IMR-90 (cell line): ENCODE data around the gene ZNF718. TPM values are rescaled to one million over a fixed set of nuclear protein-coding genes. Genes with fewer than 3 reads are reported as not detected.
"Not testable (repeated sequence)": the region's sequence is repeated elsewhere in the genome, so short reads cannot be mapped to it uniquely, and the experiment has no call there.

Experiments
- ATAC-seq: fragments of 200-7000 bp; cut with Tn5 transposase; 2 replicates; pipeline ENCODE4 v1.9.1; 2020; ENCODE audit warnings: low read depth, mild to moderate bottlenecking, moderate library complexity
- BruUV-seq: library from RNA; stranded (reverse); fragments of 400-500 nt; replicated peaks from 2 replicates; lab custom pipeline; 2021; lab: Mats Ljungman, UMichigan
- CTCF ChIA-PET: fragments of 300-600 bp; formaldehyde crosslinking; extraction: SDS; loops from one replicate; lab custom pipeline; 2021; ENCODE audit warnings: antibody characterized with exemption; lab: Yijun Ruan, JAX
- POLR2A ChIA-PET: fragments of 300-600 bp; sonication (Branson Sonifier 250); formaldehyde crosslinking; loops from one replicate; lab custom pipeline; 2022; ENCODE audit warnings: antibody characterized with exemption; ENCODE audit not compliant: unreplicated experiment; lab: Charles Lee
- DNase-seq: peaks from one replicate; pipeline ENCODE4 v3.0.0; 2013
- H2AFZ ChIP-seq: replicated peaks from 2 replicates; pipeline ENCODE3; 2013; ENCODE audit warnings: low read length, mild to moderate bottlenecking; ENCODE audit not compliant: poor library complexity
- H2AK5ac ChIP-seq: 2 replicates; pipeline ENCODE4 v1.6.1; 2013; ENCODE audit warnings: low read depth, low read length, inconsistent platforms
- H2AK9ac ChIP-seq: replicated peaks from 2 replicates; pipeline ENCODE3; 2013; ENCODE audit warnings: mild to moderate bottlenecking, low read depth, low read length, moderate library complexity; ENCODE audit not compliant: poor library complexity
- H2BK120ac ChIP-seq: 2 replicates; pipeline ENCODE4 v1.6.1; 2013; ENCODE audit warnings: low read depth, low read length, inconsistent platforms
- H2BK15ac ChIP-seq: 3 replicates; pipeline ENCODE4 v1.6.1; 2013; ENCODE audit warnings: low read depth, low read length, inconsistent platforms
- H2BK20ac ChIP-seq: 2 replicates; pipeline ENCODE4 v1.6.1; 2013; ENCODE audit warnings: low read depth, mild to moderate bottlenecking, inconsistent platforms, low read length, moderate library complexity
- H2BK5ac ChIP-seq: 2 replicates; pipeline ENCODE4 v1.6.1; 2013; ENCODE audit warnings: mild to moderate bottlenecking, low read depth, low read length, inconsistent platforms; ENCODE audit not compliant: poor library complexity, severe bottlenecking
- H3K14ac ChIP-seq: replicated peaks from 2 replicates; pipeline ENCODE4 v1.6.1; 2013; ENCODE audit warnings: low read depth, low read length, inconsistent platforms
- H3K18ac ChIP-seq: 2 replicates; pipeline ENCODE4 v1.6.1; 2013; ENCODE audit warnings: low read depth, low read length, control low read depth
- H3K23ac ChIP-seq: 2 replicates; pipeline ENCODE4 v1.6.1; 2013; ENCODE audit warnings: low read depth, low read length, inconsistent platforms
- H3K27ac ChIP-seq: 2 replicates; pipeline ENCODE4 v1.5.1; 2013; ENCODE audit warnings: mild to moderate bottlenecking, control low read depth, low read length; ENCODE audit not compliant: insufficient read depth
- H3K27me3 ChIP-seq: 2 replicates; pipeline ENCODE4 v1.6.1; 2013; ENCODE audit warnings: low read length; ENCODE audit not compliant: control insufficient read depth, insufficient read depth
- H3K36me3 ChIP-seq: 2 replicates; pipeline ENCODE4 v1.6.1; 2013; ENCODE audit warnings: low read length, mixed read lengths; ENCODE audit not compliant: control insufficient read depth, insufficient read depth
- H3K4ac ChIP-seq: 2 replicates; pipeline ENCODE4 v1.6.1; 2013; ENCODE audit warnings: low read depth, low read length, inconsistent platforms
- H3K4me1 ChIP-seq: 2 replicates; pipeline ENCODE4 v1.6.1; 2013; ENCODE audit warnings: low read length, mixed read lengths; ENCODE audit not compliant: control insufficient read depth, insufficient read depth
- H3K4me2 ChIP-seq: 2 replicates; pipeline ENCODE4 v1.6.1; 2013; ENCODE audit warnings: low read depth, mild to moderate bottlenecking, control low read depth, low read length, moderate library complexity
- H3K4me3 ChIP-seq: 2 replicates; pipeline ENCODE4 v1.5.1; 2013; ENCODE audit warnings: low read depth, mild to moderate bottlenecking, control low read depth, low read length, moderate library complexity; ENCODE audit not compliant: insufficient read depth
- H3K56ac ChIP-seq: 2 replicates; pipeline ENCODE4 v1.6.1; 2013; ENCODE audit warnings: low read length, inconsistent platforms; ENCODE audit not compliant: insufficient read depth; ENCODE audit errors: extremely low read depth
- H3K79me1 ChIP-seq, 2 experiments: 2 replicates each; pipeline ENCODE4 v1.6.1; 2013; ENCODE audit warnings: low read length in 2 of 2, inconsistent platforms in 1 of 2, low read depth in 1 of 2
- H3K9ac ChIP-seq: 2 replicates; pipeline ENCODE4 v1.6.1; 2013; ENCODE audit warnings: low read depth, low read length, control low read depth
- H3K9me1 ChIP-seq: 2 replicates; pipeline ENCODE4 v1.6.1; 2013; ENCODE audit warnings: low read length, inconsistent platforms; ENCODE audit not compliant: insufficient read depth
- H3K9me3 ChIP-seq: 2 replicates; pipeline ENCODE4 v1.6.1; 2013; ENCODE audit warnings: low read length; ENCODE audit not compliant: control insufficient read depth, insufficient read depth
- H4K20me1 ChIP-seq: 2 replicates; pipeline ENCODE4 v1.6.1; 2013; ENCODE audit warnings: low read length, inconsistent platforms; ENCODE audit not compliant: insufficient read depth
- H4K5ac ChIP-seq: 2 replicates; pipeline ENCODE4 v1.6.1; 2013; ENCODE audit warnings: mild to moderate bottlenecking, low read depth, low read length, control low read depth
- H4K8ac ChIP-seq, 2 experiments: 2 replicates each; pipeline ENCODE4 v1.6.1; 2013; ENCODE audit warnings: low read depth in 2 of 2, low read length in 2 of 2, control low read depth in 1 of 2, inconsistent platforms in 1 of 2
- H4K91ac ChIP-seq: 2 replicates; pipeline ENCODE4 v1.6.1; 2013; ENCODE audit warnings: low read depth, low read length, inconsistent platforms; ENCODE audit not compliant: insufficient read depth
- WGBS, 2 experiments: methylation state at CpG; one replicate each; pipeline versions ENCODE4 v1.1.5 to v1.1.7; 2013; ENCODE audit warnings: missing lambda C conversion rate in 2 of 2; ENCODE audit not compliant: insufficient read length in 1 of 2; ENCODE audit errors: extremely low coverage in 2 of 2; 5-methylcytosine and 5-hydroxymethylcytosine counted together
- dilution Hi-C: fragments of 300-500 bp; cut with HindIII; formaldehyde crosslinking; loops from one replicate; pipeline ENCODE4 v1.14.3; 2018; ENCODE audit warnings: low sequenced_read_pairs; ENCODE audit not compliant: unreplicated experiment
- in situ Hi-C: fragments of 300-500 bp; cut with MboI; formaldehyde crosslinking; loops from 3 replicates; pipeline ENCODE4 v1.14.3; 2019; ENCODE audit warnings: low sequenced_read_pairs, inconsistent platforms, mixed read lengths
- intact Hi-C: fragments of 100-400 bp; cut with micrococcal nuclease; formaldehyde crosslinking; loops from 2 replicates; pipeline ENCODE4 v1.10.0; 2022
- polyA plus RNA-seq, 3 experiments: library from polyadenylated mRNA; depleted of rRNA; stranded (reverse); fragments of >200 nt; gene quantifications; 2 replicates each; pipeline ENCODE4 v1.2.3, GENCODE V29; 2012; ENCODE audit warnings: low replicate concordance in 1 of 3
- total RNA-seq: library from RNA; depleted of rRNA; stranded (reverse); fragments of >200 nt; gene quantifications from 2 replicates; pipeline ENCODE4 v1.2.3, GENCODE V29; 2012

ZNF718 gene
- total and polyA plus RNA-seq, 2 of the 4 experiments (the other 2 are of a cell fraction): 1.1 to 1.8 TPM

DNA sequence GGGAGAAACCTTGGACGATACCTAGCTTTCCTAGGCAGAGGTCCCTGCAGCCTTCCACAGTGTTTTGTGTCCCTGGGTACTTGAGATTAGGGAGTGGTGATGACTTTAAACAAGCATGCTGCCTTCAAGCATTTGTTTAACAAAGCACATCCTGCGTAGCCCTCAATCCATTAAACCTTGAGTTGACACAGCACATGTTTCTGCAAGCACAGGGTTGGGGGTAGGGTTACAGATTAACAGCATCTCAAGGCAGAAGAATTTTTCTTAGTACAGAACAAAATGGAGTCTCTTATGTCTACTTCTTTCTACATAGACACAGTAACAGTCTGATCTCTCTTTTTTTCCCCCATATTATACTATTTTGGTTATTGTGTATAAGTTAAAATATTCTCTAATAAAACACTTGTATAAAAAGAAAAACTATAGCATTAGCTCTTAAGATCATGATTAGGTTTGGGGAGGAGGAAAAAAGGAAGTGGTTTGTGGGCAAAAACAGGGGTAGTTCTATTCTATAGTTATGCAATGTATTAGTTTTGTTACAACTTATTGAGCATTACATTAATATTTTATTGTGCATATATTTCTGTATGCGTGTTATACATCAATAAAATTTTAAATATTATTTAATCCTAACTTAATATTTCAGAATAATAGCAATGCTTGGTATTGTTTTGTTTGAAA is 84.3 kb downstream of the ZNF718 start:
- H3K4ac ChIP-seq, H2BK15ac ChIP-seq, intact Hi-C loops, H3K56ac ChIP-seq, DNase-seq, H2AK9ac ChIP-seq, H3K23ac ChIP-seq, H3K4me3 ChIP-seq, H3K4me1 ChIP-seq, H3K27ac ChIP-seq, H2BK20ac ChIP-seq, H3K9ac ChIP-seq, H2BK5ac ChIP-seq, H3K36me3 ChIP-seq, CTCF ChIA-PET, H3K79me1 ChIP-seq, H4K5ac ChIP-seq, H3K27me3 ChIP-seq, BruUV-seq, H2AK5ac ChIP-seq, H2AFZ ChIP-seq, in situ Hi-C loops, H3K4me2 ChIP-seq, H4K8ac ChIP-seq, H3K14ac ChIP-seq, ATAC-seq, H4K20me1 ChIP-seq, H3K18ac ChIP-seq, H4K91ac ChIP-seq, dilution Hi-C loops, H2BK120ac ChIP-seq, H3K9me1 ChIP-seq, POLR2A ChIA-PET: not testable (repeated sequence)
- H3K9me3 ChIP-seq: peaks cover 46% of the 10 kb centered on the region
- no CpG with 5 or more reads among the region's 3 CpGs for WGBS, 2 experiments
